Kidney tubule cell (primary cell): ENCODE results near the gene WNT5B.
"Not testable (repeated sequence)": the region's sequence is repeated elsewhere in the genome, so short reads cannot be mapped to it uniquely, and the experiment has no call there.

ENCODE experiments used
- DNase-seq: peaks from one replicate; pipeline ENCODE4 v3.0.0-alpha.2; 2018; ENCODE audit warnings: low spot score

WNT5B gene

GRCh38 chr12:1598757-1599156, 30.3 kb upstream of the WNT5B start:
- no peak for DNase-seq

GRCh38 chr12:1602706-1603105, 26.3 kb upstream of the WNT5B start:
- not testable (repeated sequence) for DNase-seq

- DNase-seq, result no peak
Observed at GRCh38 chr12:1603269-1603993, 25.6 kb upstream of the WNT5B start.

- no peak for DNase-seq
Observed at GRCh38 chr12:1604464-1604863, 24.6 kb upstream of the WNT5B start.

- peak; percentile 87 for DNase-seq
Observed at GRCh38 chr12:1605129-1606020, 23.7 kb upstream of the WNT5B start.

- DNase-seq, result peak; percentile 93
Observed at GRCh38 chr12:1606021-1606622, 22.9 kb upstream of the WNT5B start.

- no peak for DNase-seq
Observed at GRCh38 chr12:1607940-1608712, 20.9 kb upstream of the WNT5B start.

- no peak for DNase-seq
Observed at GRCh38 chr12:1608713-1609119, 20.3 kb upstream of the WNT5B start.

GRCh38 chr12:1610072-1610643, 18.9 kb upstream of the WNT5B start:
- DNase-seq, result no peak

GRCh38 chr12:1611803-1612572, 17.0 kb upstream of the WNT5B start:
- DNase-seq, result no peak

GRCh38 chr12:1613860-1614259, 15.2 kb upstream of the WNT5B start:
- no peak for DNase-seq

- DNase-seq, result no peak
Observed at GRCh38 chr12:1614360-1614759, 14.7 kb upstream of the WNT5B start.

GRCh38 chr12:1616233-1617066, 12.6 kb upstream of the WNT5B start:
- no peak for DNase-seq

- DNase-seq, result peak; percentile 57
Observed at GRCh38 chr12:1618489-1618888, 10.5 kb upstream of the WNT5B start.

GRCh38 chr12:1619159-1619558, 9.9 kb upstream of the WNT5B start:
- DNase-seq, result no peak

- no peak for DNase-seq
Observed at GRCh38 chr12:1619587-1619986, 9.4 kb upstream of the WNT5B start.

- DNase-seq, result no peak
Observed at GRCh38 chr12:1620092-1620491, 8.9 kb upstream of the WNT5B start.

GRCh38 chr12:1622406-1622805, 6.6 kb upstream of the WNT5B start:
- no peak for DNase-seq

- no peak for DNase-seq
Observed at GRCh38 chr12:1629338-1630132, 504 bp downstream of the WNT5B start.
